Measurements from ENCODE around the gene EXOSC6.
"Not testable (repeated sequence)": the region's sequence is repeated elsewhere in the genome, so short reads cannot be mapped to it uniquely, and the experiment has no call there.

EXOSC6 gene

GRCh38 chr16:70269471-70269870, 17.7 kb upstream of the EXOSC6 start:
- TF ChIP-seq CTCF (IDR thresholded peaks at IDR 0.05; ENCODE audit: low read depth, low read length), result no peak
- no peak for DNase-seq
- Histone ChIP-seq H3K27ac (no peak overlapping the region), H3K36me3 (peaks cover 87% of the 10 kb centered on the region), H3K9me3 (ENCODE audit: severe bottlenecking) (no peaks in the 10 kb centered on the region), H3K4me3 (ENCODE audit: low read depth, low read length) (no peak overlapping the region), H3K27me3 (ENCODE audit: insufficient read depth, low read depth, severe bottlenecking) (no peaks in the 10 kb centered on the region)

- peaks cover 89% of the 10 kb centered on the region for H3K36me3 ChIP-seq
- H3K27me3 ChIP-seq (ENCODE audit: insufficient read depth, low read depth, severe bottlenecking); DNase-seq; H3K27ac ChIP-seq; H3K9me3 ChIP-seq (ENCODE audit: severe bottlenecking); H3K4me3 ChIP-seq (ENCODE audit: low read depth, low read length): not testable (repeated sequence)
These were observed 16.2 kb upstream of the EXOSC6 start for GRCh38 chr16:70267922-70268321.

DNA sequence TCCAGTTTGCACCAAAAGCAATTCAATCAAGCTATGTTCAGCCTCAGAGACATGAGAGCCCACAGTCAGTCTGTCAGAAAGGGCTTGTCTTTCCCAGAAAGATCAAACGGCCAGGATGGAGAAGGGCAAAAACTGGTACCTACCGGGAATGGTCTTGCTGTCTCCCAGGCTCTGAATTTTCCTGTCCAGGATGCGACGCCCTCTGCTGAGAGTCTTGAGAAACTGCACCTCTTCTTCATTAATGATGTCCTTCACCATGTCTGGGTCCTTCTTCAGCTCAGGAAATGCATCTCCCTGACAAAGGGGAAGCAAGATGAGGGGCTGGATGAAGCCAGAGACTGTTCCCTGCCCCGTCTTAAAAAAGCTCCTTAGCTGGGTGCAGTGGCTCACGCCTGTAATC, 15.8 kb upstream of the EXOSC6 start:
- no peak overlapping the region for H3K27ac ChIP-seq
- no peak overlapping the region for H3K4me3 ChIP-seq (ENCODE audit: low read depth, low read length)
- peak; percentile 50 for DNase-seq
- H3K36me3 ChIP-seq, result peaks cover 88% of the 10 kb centered on the region
- no peaks in the 10 kb centered on the region for H3K27me3 ChIP-seq (ENCODE audit: insufficient read depth, low read depth, severe bottlenecking)
- no peaks in the 10 kb centered on the region for H3K9me3 ChIP-seq (ENCODE audit: severe bottlenecking)
- peak; percentile 73 for TF ChIP-seq CTCF (IDR thresholded peaks at IDR 0.05; ENCODE audit: low read depth, low read length)

- not testable (repeated sequence) for H3K27me3 ChIP-seq (ENCODE audit: insufficient read depth, low read depth, severe bottlenecking); DNase-seq; H3K4me3 ChIP-seq (ENCODE audit: low read depth, low read length); H3K9me3 ChIP-seq (ENCODE audit: severe bottlenecking); H3K27ac ChIP-seq
- H3K36me3 ChIP-seq, result peaks cover 95% of the 10 kb centered on the region
These were observed 8.2 kb upstream of the EXOSC6 start for GRCh38 chr16:70259903-70260302.

DNA sequence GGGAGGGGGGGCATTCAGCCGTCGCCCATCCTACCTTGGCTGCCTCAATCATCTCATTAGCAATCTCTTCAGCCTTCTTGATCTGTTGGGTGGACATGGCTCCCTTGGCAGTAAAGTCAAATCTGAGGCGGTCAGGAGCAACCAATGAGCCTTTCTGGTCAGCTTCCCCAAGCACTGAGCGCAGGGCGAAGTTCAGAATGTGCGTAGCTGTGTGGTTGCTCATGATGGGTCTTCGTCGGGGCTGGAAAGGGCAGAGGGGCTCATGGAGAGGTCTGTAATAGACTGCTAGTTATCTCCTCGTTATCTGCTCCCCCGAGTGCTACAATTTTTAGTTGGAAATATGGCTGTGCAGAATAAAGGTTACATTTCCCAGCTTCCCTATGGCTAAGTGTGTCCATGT, 7.2 kb upstream of the EXOSC6 start:
- Histone ChIP-seq H3K27ac (no peak overlapping the region), H3K36me3 (peaks cover 94% of the 10 kb centered on the region), H3K9me3 (ENCODE audit: severe bottlenecking) (no peaks in the 10 kb centered on the region), H3K27me3 (ENCODE audit: insufficient read depth, low read depth, severe bottlenecking) (no peaks in the 10 kb centered on the region), H3K4me3 (ENCODE audit: low read depth, low read length) (no peak overlapping the region)
- DNase-seq, result no peak
- no peak for TF ChIP-seq CTCF (IDR thresholded peaks at IDR 0.05; ENCODE audit: low read depth, low read length)

DNA sequence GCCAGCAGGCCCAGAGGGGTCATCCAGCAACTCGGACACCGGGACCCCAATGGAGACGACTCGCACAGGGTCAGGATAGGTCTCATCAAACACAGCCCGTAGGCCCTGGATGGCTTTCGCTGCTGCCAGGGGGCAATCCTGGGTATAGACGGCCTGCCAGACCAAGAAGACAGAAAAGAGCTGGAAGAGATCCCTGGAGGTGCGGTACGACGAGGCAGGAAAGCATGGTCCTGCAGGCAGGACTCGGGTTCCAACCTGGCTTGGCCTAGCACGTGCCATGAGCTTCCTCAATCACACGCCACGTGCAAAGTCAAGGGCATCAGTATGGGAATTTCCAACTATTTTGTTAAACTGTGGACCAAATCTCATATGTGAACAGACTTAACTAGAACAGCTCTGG, 6.3 kb upstream of the EXOSC6 start:
- Histone ChIP-seq H3K9me3 (ENCODE audit: severe bottlenecking) (no peaks in the 10 kb centered on the region), H3K36me3 (peaks cover 94% of the 10 kb centered on the region), H3K27ac (no peak overlapping the region), H3K4me3 (ENCODE audit: low read depth, low read length) (no peak overlapping the region), H3K27me3 (ENCODE audit: insufficient read depth, low read depth, severe bottlenecking) (no peaks in the 10 kb centered on the region)
- TF ChIP-seq CTCF (IDR thresholded peaks at IDR 0.05; ENCODE audit: low read depth, low read length), result no peak
- no peak for DNase-seq

DNA sequence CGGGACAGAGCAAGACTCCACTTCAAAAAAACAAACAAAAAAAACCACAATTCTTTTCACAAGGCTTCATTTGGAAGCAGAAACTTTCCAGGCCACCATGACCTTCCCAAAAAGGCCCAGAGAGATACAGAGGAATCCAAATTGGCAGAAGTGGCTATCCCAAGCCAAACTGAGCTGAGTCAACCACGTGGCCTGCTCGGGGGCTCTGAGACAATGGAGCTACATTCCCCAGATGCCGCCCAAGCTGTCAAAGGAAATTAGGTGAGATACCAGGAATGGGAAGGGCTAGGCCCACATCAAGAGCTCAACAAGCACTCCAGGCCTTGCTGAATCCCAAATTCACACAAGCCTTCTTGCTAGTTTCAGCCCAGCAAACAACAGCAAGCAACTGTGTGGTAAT, 5.7 kb upstream of the EXOSC6 start:
- DNase-seq, result no peak
- Histone ChIP-seq H3K9me3 (ENCODE audit: severe bottlenecking) (no peaks in the 10 kb centered on the region), H3K36me3 (peaks cover 95% of the 10 kb centered on the region), H3K4me3 (ENCODE audit: low read depth, low read length) (no peak overlapping the region), H3K27ac (no peak overlapping the region), H3K27me3 (ENCODE audit: insufficient read depth, low read depth, severe bottlenecking) (no peaks in the 10 kb centered on the region)
- TF ChIP-seq CTCF (IDR thresholded peaks at IDR 0.05; ENCODE audit: low read depth, low read length), result no peak

Data from WERI-Rb-1 (cell line).